Measurements from ENCODE around the gene EFTUD2. TPM values are rescaled to one million over a fixed set of nuclear protein-coding genes. Genes with fewer than 3 reads are reported as not detected.

EFTUD2 gene
- total RNA-seq, 4 donors from 2014 or later = 62.5 to 131 (median 75.0) TPM

DNA sequence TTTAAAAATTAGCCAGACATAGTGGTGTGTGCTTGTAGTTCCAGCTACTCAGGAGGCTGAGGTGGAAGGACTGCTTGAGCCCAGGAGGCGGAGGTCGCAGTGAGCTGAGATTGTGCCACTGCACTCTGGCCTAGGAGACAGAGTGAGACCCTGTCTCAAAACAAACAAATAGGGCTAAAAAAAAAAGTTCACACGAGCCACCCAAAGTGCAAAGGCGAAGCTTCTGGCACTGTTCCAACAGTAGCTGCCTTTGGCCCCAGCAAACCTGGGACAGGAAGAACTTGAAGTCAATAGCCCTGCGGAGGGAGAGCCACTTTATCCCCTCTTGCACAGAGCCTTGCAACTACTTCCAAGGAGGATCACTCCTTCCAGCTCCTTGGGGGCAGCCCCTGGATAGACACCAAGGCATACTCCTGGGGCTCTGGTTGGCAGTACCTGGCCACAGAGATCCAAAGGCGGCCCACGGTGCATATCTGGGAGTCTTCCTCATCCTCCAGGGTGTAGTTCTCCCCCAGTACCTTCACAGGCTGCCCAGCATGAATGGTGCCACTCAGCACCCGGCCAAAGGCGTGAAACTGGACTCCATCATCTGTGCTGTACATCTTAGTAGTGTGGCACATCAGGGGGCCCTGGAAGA, 36.8 kb downstream of the EFTUD2 start:
- ATAC-seq (ENCODE audit: low FRiP score) (no peak), DNase-seq (ENCODE audit: low spot score) (no peak)
- TF ChIP-seq, protein P1, sequence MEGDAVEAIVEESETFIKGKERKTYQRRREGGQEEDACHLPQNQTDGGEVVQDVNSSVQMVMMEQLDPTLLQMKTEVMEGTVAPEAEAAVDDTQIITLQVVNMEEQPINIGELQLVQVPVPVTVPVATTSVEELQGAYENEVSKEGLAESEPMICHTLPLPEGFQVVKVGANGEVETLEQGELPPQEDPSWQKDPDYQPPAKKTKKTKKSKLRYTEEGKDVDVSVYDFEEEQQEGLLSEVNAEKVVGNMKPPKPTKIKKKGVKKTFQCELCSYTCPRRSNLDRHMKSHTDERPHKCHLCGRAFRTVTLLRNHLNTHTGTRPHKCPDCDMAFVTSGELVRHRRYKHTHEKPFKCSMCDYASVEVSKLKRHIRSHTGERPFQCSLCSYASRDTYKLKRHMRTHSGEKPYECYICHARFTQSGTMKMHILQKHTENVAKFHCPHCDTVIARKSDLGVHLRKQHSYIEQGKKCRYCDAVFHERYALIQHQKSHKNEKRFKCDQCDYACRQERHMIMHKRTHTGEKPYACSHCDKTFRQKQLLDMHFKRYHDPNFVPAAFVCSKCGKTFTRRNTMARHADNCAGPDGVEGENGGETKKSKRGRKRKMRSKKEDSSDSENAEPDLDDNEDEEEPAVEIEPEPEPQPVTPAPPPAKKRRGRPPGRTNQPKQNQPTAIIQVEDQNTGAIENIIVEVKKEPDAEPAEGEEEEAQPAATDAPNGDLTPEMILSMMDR (IDR thresholded peaks at IDR 0.05) = no peak

DNA sequence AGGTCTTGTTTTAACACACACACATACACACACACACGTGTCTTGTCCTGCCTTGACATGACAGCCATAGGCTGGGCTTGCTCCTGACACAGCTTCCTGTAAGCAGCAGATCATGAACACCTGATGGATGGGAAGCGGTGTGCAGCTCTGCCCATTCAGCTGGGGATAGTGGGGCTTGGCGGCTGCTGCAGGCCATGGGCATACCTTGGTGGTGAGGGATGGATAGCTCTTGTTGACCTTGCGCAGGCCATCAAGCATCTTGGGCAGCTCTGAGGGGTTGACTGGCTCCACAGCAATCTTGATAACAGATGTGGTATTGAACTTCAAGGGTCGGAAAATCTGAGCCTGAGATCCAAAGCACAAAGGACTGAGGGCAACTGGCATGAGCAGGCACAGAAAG, 39.5 kb downstream of the EFTUD2 start:
- DNase-seq (ENCODE audit: low spot score) (no peak), ATAC-seq (ENCODE audit: low FRiP score) (no peak)
- TF ChIP-seq, protein P1 (IDR thresholded peaks at IDR 0.05) = no peak

DNA sequence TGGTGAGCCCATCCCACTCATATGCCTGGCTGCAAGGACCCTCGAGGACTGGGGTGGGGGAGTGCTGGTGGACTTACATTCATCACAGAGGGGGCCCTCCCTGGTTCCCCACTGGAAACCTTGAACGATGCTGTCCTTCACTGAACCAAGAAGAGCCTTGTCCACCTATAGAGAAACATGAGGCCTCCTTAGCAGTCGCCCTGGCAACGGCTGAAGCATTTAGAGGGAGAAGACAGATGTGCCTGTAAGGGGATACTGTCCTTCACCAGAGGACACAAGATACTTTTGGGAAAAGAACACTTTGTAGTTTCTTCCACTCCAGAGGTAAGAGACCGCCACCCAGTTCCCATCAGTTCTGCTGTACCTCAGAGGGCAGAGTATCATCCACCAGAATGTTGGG, 45.1 kb downstream of the EFTUD2 start:
- TF ChIP-seq, protein P1 (IDR thresholded peaks at IDR 0.05) = no peak
- DNase-seq (ENCODE audit: low spot score) (no peak), ATAC-seq (ENCODE audit: low FRiP score) (no peak)

- ATAC-seq (ENCODE audit: low FRiP score) (no peak), DNase-seq (ENCODE audit: low spot score) (no peak)
- TF ChIP-seq, protein P1 (IDR thresholded peaks at IDR 0.05) = no peak
These were observed 48.6 kb downstream of the EFTUD2 start for GRCh38 chr17:44850612-44851011.

GRCh38 chr17:44850025-44850424, 49.2 kb downstream of the EFTUD2 start:
- no peak for DNase-seq (ENCODE audit: low spot score)
- TF ChIP-seq, protein P1 (IDR thresholded peaks at IDR 0.05) = no peak
- ATAC-seq (ENCODE audit: low FRiP score) = no peak

DNA sequence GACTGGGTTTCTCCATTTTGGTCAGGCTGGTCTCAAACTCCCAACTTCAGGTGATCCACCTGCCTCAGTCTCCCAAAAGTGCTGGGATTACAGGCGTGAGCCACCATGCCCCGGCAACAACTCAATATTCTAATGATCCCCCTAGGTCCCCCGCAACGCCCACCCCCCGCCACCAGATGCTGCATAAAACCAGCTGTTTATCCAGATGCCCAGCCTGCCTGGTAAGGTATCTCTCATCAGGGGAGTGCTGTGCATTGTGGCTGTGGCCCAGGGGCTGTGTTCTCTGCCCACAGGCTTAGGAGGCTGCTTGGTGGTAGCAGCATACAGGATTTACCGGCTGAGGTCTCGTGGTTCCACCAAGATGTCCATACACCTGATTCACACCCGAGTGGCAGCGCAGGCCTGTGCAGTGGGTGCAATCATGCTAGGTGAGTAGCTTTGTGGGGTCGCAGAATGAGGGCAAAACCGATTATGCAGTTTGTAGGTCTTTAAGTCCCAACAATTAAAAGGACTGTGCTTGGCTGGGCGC, 50.2 kb downstream of the EFTUD2 start:
- DNase-seq (ENCODE audit: low spot score) = no peak
- no peak for ATAC-seq (ENCODE audit: low FRiP score)
- TF ChIP-seq, protein P1 (IDR thresholded peaks at IDR 0.05) = no peak

DNA sequence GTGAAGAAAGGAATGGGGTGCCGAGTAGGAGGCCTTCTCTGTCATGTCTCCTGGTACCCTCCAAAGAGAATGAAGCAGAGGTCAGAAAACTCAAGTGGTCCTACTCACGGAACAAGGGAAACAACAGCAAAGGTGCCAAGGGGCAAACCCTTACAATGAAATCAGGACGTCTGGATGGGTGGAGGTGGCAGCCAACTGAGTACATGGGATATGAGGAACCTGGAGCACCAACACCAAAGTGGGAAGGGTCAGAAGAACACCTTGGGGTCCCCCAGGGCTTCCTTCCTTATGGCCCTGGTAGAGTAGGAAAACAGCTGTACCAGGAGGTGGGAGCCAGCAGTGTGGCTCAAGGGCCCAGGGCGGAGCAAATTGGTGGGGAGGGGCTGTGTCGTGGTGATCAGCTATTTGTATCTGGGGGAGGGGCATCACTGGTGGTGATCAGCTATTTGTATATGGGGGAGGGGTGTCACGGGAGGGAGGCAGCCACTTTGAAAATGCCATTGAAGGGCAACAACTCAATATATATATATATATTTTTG, 50.9 kb downstream of the EFTUD2 start:
- DNase-seq (ENCODE audit: low spot score) (no peak), ATAC-seq (ENCODE audit: low FRiP score) (no peak)
- TF ChIP-seq, protein P1 (IDR thresholded peaks at IDR 0.05) = no peak
